HCT116 (cell line): ENCODE data around the gene CD44. TPM values are rescaled to one million over a fixed set of nuclear protein-coding genes. Genes with fewer than 3 reads are reported as not detected.

Experiments used
- ATF3 ChIP-seq: IDR thresholded peaks from 2 replicates; pipeline ENCODE4 v1.6.1; 2012
- CTCF ChIP-seq, 3 experiments: fragments of 200-600 bp in 1 of 3; sonication (generic) in 1 of 3; IDR thresholded peaks in 2 of 3; conservative IDR thresholded peaks in 1 of 3; 2 replicates each; pipeline ENCODE4 v1.5.1; 2012 to 2017; ENCODE audit warnings: low read depth in 2 of 3, low read length in 2 of 3, antibody characterized with exemption in 1 of 3, borderline replicate concordance in 1 of 3, control low read depth in 1 of 3, mild to moderate bottlenecking in 1 of 3, mixed read lengths in 1 of 3, mixed run types in 1 of 3, moderate library complexity in 1 of 3; ENCODE audit not compliant: insufficient read depth in 1 of 3
- ELF1 ChIP-seq: IDR thresholded peaks from 2 replicates; pipeline ENCODE4 v1.6.1; 2012; ENCODE audit warnings: low read depth, borderline replicate concordance
- MAX ChIP-seq: IDR thresholded peaks from 2 replicates; pipeline ENCODE4 v1.6.1; 2012
- YY1 ChIP-seq: IDR thresholded peaks from 2 replicates; pipeline ENCODE4 v1.6.1; 2011; ENCODE audit warnings: low read length, low read depth, moderate library complexity, mild to moderate bottlenecking; ENCODE audit not compliant: insufficient replicate concordance; ENCODE audit errors: extremely low read depth
- ZBTB33 ChIP-seq: IDR thresholded peaks from 2 replicates; pipeline ENCODE4 v1.6.1; 2011; ENCODE audit warnings: mild to moderate bottlenecking, low read length, moderate library complexity; ENCODE audit not compliant: insufficient replicate concordance; ENCODE audit errors: extremely low read depth
- ZNF274 ChIP-seq: fragments of 200-500 bp; sonication (Bioruptor generic); IDR thresholded peaks from 2 replicates; pipeline ENCODE4 v1.6.1; 2014; ENCODE audit warnings: mild to moderate bottlenecking, low read depth, low read length, inconsistent platforms
- total RNA-seq: library from RNA; stranded (reverse); gene quantifications from one replicate; pipeline ENCODE4 v1.2.1, GENCODE V29; 2021; ENCODE audit not compliant: unreplicated experiment

The CD44 gene
- total RNA-seq, 1 experiment from 2014 or later: 742 TPM

- TF ChIP-seq ZNF274 (no peak), ZBTB33 (peak; percentile 73), ELF1 (no peak), YY1 (peak; percentile 35), ATF3 (no peak), MAX (peak; percentile 85), CTCF (IDR thresholded peaks at IDR 0.05 in 2 of 3, conservative IDR thresholded peaks at IDR 0.05 in 1 of 3; ENCODE audit: borderline replicate concordance in 1 of 3, insufficient read depth in 1 of 3, low read depth in 2 of 3, low read length in 2 of 3) (no peak)
These were observed 27.7 kb downstream of the CD44 start (continued) for GRCh38 chr11:35166369-35167360.
